K562 (cell line): ENCODE measurements around the gene SLC26A3. TPM values are rescaled to one million over a fixed set of nuclear protein-coding genes. Genes with fewer than 3 reads are reported as not detected.

Experiments used
- BRF1 ChIP-seq: IDR thresholded peaks from 3 replicates; pipeline ENCODE4 v1.6.1; 2011; ENCODE audit warnings: borderline replicate concordance, mild to moderate bottlenecking; ENCODE audit not compliant: insufficient read length; ENCODE audit errors: extremely low read depth
- CEBPG ChIP-seq, 3 experiments: fragments of 200-800 bp in 1 of 3; sonication (Bioruptor generic) in 1 of 3; sonication (generic) in 1 of 3; formaldehyde crosslinking in 1 of 3; IDR thresholded peaks in 2 of 3; conservative IDR thresholded peaks in 1 of 3; 2 replicates each; pipeline versions ENCODE4 v1.6.1 to v1.8.0; 2016 to 2022; ENCODE audit warnings: missing compliant biosample characterization in 2 of 3, missing genetic modification characterization in 2 of 3, mild to moderate bottlenecking in 1 of 3, missing genetic modification reagents in 1 of 3
- EHMT2 ChIP-seq: fragments of 450-650 bp; IDR thresholded peaks from 2 replicates; pipeline ENCODE4 v1.6.1; 2018; ENCODE audit warnings: antibody characterized with exemption
- FOXM1 ChIP-seq, 2 experiments: fragments of 450-650 bp in 1 of 2; sonication (generic) in 1 of 2; formaldehyde crosslinking in 1 of 2; IDR thresholded peaks; 2 replicates each; pipeline versions ENCODE4 v1.6.1 to v1.9.0; 2017 to 2022; ENCODE audit warnings: low read depth in 2 of 2, mild to moderate bottlenecking in 2 of 2, missing genetic modification reagents in 1 of 2, moderate library complexity in 1 of 2
- GATAD2B ChIP-seq: fragments of 450-650 bp; IDR thresholded peaks from 2 replicates; pipeline ENCODE4 v1.6.1; 2017; ENCODE audit warnings: mild to moderate bottlenecking, borderline replicate concordance
- PHB ChIP-seq: fragments of 250-450 bp; sonication (Bioruptor Pico); IDR thresholded peaks from 2 replicates; pipeline ENCODE4 v1.5.0; 2021
- PTBP1 ChIP-seq: fragments of 200-400 bp; formaldehyde crosslinking; IDR thresholded peaks from 2 replicates; pipeline ENCODE4 v1.6.1; 2017; ENCODE audit warnings: low read depth, low read length
- ZC3H8 ChIP-seq: fragments of 450-650 bp; IDR thresholded peaks from 2 replicates; pipeline ENCODE4 v1.6.1; 2017
- polyA plus RNA-seq, 8 experiments: library from polyadenylated mRNA; depleted of rRNA in 4 of 8; stranded (reverse) in 5 of 8; unstranded in 3 of 8; fragments of >200 nt; fragmentation: Nextera tagmentation in 2 of 8; fragmentation: Illumina TruSeq in 1 of 8; extraction: Ambion mirVana in 2 of 8; extraction: Trizol in 1 of 8; gene quantifications; 2 replicates each; pipeline versions ENCODE4 v1.2.1 to v1.2.3, GENCODE V29; 2011 to 2014; ENCODE audit warnings: inconsistent platforms in 1 of 8, missing spikeins in 1 of 8
- total RNA-seq, 7 experiments: library from RNA; depleted of rRNA in 6 of 7; stranded (reverse); fragments of >200 nt in 6 of 7; fragmentation: Illumina TruSeq in 2 of 7; extraction: Trizol in 2 of 7; gene quantifications; 2 replicates each; pipeline versions ENCODE4 v1.2.1 to v1.2.3, GENCODE V29; 2011 to 2021; ENCODE audit warnings: low replicate concordance in 1 of 7
- TF ChIP-seq, protein P1 (sequence below): fragments of 450-650 bp; formaldehyde crosslinking; conservative IDR thresholded peaks from 2 replicates; pipeline ENCODE4 v1.4.0; 2022; ENCODE audit warnings: mild to moderate bottlenecking, missing genetic modification characterization
- TF ChIP-seq, protein P2 (sequence below): sonication (generic); formaldehyde crosslinking; IDR thresholded peaks from 2 replicates; pipeline ENCODE4 v1.8.0; 2023; ENCODE audit warnings: missing genetic modification reagents, mild to moderate bottlenecking, borderline replicate concordance
- TF ChIP-seq, protein P3 (sequence below): fragments of 250-450 bp; sonication (Bioruptor Pico); IDR thresholded peaks from 2 replicates; pipeline ENCODE4 v1.8.0; 2021; ENCODE audit warnings: borderline replicate concordance, mild to moderate bottlenecking, moderate library complexity; ENCODE audit not compliant: poor library complexity, severe bottlenecking
- TF ChIP-seq, protein P4 (sequence below): sonication (generic); formaldehyde crosslinking; IDR thresholded peaks from 2 replicates; pipeline ENCODE4 v1.8.1; 2022; ENCODE audit warnings: missing genetic modification reagents
- TF ChIP-seq, protein P5 (sequence below): fragments of 450-650 bp; IDR thresholded peaks from 2 replicates; pipeline ENCODE4 v1.6.1; 2016; ENCODE audit warnings: borderline replicate concordance

Gene SLC26A3
- total and polyA plus RNA-seq, 9 of the 15 experiments (the other 6 are each of a cell fraction or from before 2014, with no cell fraction given): 0.86 TPM; not detected in 8

DNA sequence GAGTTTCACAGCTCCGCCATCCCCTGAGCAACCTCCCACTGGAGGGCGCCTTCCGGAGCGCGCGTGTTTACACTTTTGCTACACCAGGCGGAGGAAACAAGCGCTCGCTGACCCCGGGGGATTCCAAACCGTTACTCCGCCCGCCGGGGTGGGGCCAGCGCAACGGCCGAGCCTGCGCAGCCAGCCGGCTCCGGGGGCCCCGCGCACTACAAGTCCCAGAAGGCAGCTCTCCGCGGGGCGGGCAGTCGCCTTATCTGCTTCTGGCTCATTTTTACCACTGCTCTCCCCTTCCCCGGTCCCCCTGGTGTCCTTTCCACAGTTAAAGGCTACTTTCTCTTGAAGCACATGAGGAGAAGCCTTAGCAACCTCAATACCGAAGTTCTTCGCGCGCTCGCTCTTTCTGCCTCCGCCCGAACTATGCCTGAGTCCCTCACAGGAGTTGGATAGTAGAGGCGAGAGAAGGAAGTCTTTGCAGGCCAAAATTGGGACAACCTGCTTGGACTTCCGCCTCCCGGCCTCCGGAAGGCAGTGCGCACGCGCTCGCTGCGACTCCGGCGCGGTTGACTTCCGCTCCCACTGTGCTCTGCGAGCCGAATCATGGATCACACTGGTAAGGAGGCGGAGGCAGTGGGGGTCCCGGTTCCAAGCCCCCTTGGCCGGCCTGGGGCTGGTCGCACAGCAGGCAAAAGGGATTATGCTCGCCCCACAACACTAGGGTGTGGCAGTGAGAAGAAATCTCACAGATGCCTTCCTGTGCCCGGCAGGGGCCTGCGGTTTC, 59.3 kb downstream of the SLC26A3 start, which contains the start of gene CBLL1 (continued):
- TF ChIP-seq, protein P1, sequence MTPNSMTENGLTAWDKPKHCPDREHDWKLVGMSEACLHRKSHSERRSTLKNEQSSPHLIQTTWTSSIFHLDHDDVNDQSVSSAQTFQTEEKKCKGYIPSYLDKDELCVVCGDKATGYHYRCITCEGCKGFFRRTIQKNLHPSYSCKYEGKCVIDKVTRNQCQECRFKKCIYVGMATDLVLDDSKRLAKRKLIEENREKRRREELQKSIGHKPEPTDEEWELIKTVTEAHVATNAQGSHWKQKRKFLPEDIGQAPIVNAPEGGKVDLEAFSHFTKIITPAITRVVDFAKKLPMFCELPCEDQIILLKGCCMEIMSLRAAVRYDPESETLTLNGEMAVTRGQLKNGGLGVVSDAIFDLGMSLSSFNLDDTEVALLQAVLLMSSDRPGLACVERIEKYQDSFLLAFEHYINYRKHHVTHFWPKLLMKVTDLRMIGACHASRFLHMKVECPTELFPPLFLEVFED (CRISPR knock-in tag): peak; percentile 56; the same call in 1 of the 2 replicates
- TF ChIP-seq FOXM1 (IDR thresholded peaks at IDR 0.05; ENCODE audit: low read depth) (peak; percentile 87), FOXM1 (CRISPR knock-in tag; IDR thresholded peaks at IDR 0.05; ENCODE audit: low read depth) (peak; percentile 92; the same call in 1 of the 2 replicates), EHMT2 (peak; percentile 31; the same call in 1 of the 2 replicates), ZC3H8 (no peak), CEBPG (CRISPR knock-in tag; IDR thresholded peaks at IDR 0.05) (no peak), CEBPG (tag; conservative IDR thresholded peaks at IDR 0.05 in 1 of 2, IDR thresholded peaks at IDR 0.05 in 1 of 2) (no peak), PHB (no peak), PTBP1 (0 out of 2 replicates have a peak, but pooled peaks have one; percentile 9), GATAD2B (peak; percentile 93), BRF1 (no peak)
- TF ChIP-seq, protein P2, sequence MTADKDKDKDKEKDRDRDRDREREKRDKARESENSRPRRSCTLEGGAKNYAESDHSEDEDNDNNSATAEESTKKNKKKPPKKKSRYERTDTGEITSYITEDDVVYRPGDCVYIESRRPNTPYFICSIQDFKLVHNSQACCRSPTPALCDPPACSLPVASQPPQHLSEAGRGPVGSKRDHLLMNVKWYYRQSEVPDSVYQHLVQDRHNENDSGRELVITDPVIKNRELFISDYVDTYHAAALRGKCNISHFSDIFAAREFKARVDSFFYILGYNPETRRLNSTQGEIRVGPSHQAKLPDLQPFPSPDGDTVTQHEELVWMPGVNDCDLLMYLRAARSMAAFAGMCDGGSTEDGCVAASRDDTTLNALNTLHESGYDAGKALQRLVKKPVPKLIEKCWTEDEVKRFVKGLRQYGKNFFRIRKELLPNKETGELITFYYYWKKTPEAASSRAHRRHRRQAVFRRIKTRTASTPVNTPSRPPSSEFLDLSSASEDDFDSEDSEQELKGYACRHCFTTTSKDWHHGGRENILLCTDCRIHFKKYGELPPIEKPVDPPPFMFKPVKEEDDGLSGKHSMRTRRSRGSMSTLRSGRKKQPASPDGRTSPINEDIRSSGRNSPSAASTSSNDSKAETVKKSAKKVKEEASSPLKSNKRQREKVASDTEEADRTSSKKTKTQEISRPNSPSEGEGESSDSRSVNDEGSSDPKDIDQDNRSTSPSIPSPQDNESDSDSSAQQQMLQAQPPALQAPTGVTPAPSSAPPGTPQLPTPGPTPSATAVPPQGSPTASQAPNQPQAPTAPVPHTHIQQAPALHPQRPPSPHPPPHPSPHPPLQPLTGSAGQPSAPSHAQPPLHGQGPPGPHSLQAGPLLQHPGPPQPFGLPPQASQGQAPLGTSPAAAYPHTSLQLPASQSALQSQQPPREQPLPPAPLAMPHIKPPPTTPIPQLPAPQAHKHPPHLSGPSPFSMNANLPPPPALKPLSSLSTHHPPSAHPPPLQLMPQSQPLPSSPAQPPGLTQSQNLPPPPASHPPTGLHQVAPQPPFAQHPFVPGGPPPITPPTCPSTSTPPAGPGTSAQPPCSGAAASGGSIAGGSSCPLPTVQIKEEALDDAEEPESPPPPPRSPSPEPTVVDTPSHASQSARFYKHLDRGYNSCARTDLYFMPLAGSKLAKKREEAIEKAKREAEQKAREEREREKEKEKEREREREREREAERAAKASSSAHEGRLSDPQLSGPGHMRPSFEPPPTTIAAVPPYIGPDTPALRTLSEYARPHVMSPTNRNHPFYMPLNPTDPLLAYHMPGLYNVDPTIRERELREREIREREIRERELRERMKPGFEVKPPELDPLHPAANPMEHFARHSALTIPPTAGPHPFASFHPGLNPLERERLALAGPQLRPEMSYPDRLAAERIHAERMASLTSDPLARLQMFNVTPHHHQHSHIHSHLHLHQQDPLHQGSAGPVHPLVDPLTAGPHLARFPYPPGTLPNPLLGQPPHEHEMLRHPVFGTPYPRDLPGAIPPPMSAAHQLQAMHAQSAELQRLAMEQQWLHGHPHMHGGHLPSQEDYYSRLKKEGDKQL (CRISPR knock-in tag): peak; percentile 76; the same call in 1 of the 2 replicates
- TF ChIP-seq, protein P3, sequence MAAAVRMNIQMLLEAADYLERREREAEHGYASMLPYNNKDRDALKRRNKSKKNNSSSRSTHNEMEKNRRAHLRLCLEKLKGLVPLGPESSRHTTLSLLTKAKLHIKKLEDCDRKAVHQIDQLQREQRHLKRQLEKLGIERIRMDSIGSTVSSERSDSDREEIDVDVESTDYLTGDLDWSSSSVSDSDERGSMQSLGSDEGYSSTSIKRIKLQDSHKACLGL (CRISPR knock-in tag): peak; percentile 3
- TF ChIP-seq, protein P4, sequence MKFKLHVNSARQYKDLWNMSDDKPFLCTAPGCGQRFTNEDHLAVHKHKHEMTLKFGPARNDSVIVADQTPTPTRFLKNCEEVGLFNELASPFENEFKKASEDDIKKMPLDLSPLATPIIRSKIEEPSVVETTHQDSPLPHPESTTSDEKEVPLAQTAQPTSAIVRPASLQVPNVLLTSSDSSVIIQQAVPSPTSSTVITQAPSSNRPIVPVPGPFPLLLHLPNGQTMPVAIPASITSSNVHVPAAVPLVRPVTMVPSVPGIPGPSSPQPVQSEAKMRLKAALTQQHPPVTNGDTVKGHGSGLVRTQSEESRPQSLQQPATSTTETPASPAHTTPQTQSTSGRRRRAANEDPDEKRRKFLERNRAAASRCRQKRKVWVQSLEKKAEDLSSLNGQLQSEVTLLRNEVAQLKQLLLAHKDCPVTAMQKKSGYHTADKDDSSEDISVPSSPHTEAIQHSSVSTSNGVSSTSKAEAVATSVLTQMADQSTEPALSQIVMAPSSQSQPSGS: no peak
- TF ChIP-seq, protein P5, sequence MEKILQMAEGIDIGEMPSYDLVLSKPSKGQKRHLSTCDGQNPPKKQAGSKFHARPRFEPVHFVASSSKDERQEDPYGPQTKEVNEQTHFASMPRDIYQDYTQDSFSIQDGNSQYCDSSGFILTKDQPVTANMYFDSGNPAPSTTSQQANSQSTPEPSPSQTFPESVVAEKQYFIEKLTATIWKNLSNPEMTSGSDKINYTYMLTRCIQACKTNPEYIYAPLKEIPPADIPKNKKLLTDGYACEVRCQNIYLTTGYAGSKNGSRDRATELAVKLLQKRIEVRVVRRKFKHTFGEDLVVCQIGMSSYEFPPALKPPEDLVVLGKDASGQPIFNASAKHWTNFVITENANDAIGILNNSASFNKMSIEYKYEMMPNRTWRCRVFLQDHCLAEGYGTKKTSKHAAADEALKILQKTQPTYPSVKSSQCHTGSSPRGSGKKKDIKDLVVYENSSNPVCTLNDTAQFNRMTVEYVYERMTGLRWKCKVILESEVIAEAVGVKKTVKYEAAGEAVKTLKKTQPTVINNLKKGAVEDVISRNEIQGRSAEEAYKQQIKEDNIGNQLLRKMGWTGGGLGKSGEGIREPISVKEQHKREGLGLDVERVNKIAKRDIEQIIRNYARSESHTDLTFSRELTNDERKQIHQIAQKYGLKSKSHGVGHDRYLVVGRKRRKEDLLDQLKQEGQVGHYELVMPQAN: peak; percentile 85; the same call in 1 of the 2 replicates
